A673 (cell line): ENCODE results near the gene RBM20. TPM values are rescaled to one million over a fixed set of nuclear protein-coding genes. Genes with fewer than 3 reads are reported as not detected.

Source experiments
- BruUV-seq: library from RNA; stranded (reverse); fragments of 400-500 nt; replicated peaks from 2 replicates; lab custom pipeline; 2021; lab: Mats Ljungman, UMichigan
- CTCF ChIA-PET: fragments of 300-600 bp; sonication (Branson Sonifier 250); formaldehyde crosslinking; loops from one replicate; lab custom pipeline; 2022; ENCODE audit warnings: antibody characterized with exemption; lab: Charles Lee
- POLR2A ChIA-PET: fragments of 300-600 bp; sonication (Branson Sonifier 250); formaldehyde crosslinking; loops from one replicate; lab custom pipeline; 2022; ENCODE audit warnings: antibody characterized with exemption; ENCODE audit not compliant: low non-redundant PET; lab: Charles Lee
- DNase-seq: peaks from one replicate; pipeline ENCODE4 v3.0.0-alpha.2; 2015; ENCODE audit warnings: low spot score
- H3K27ac ChIP-seq: fragments of 200-600 bp; sonication (generic); 2 replicates; pipeline ENCODE4 v1.5.1; 2016; ENCODE audit warnings: mixed run types, low read depth, mild to moderate bottlenecking, mixed read lengths, antibody characterized with exemption, low read length; ENCODE audit not compliant: poor library complexity, severe bottlenecking
- H3K27me3 ChIP-seq: fragments of 200-600 bp; sonication (generic); replicated peaks from 2 replicates; pipeline ENCODE4 v1.6.1; 2017; ENCODE audit warnings: mixed run types, low read depth, mild to moderate bottlenecking, mixed read lengths, antibody characterized with exemption, low read length; ENCODE audit not compliant: insufficient read depth, poor library complexity
- H3K36me3 ChIP-seq: fragments of 200-600 bp; sonication (generic); 2 replicates; pipeline ENCODE4 v1.6.1; 2016; ENCODE audit warnings: mixed run types, mild to moderate bottlenecking, mixed read lengths, antibody characterized with exemption, low read length; ENCODE audit not compliant: insufficient read depth, poor library complexity, severe bottlenecking
- H3K4me1 ChIP-seq: fragments of 200-600 bp; sonication (generic); 2 replicates; pipeline ENCODE4 v1.6.1; 2017; ENCODE audit warnings: mixed run types, mild to moderate bottlenecking, mixed read lengths, antibody characterized with exemption, low read length; ENCODE audit not compliant: insufficient read depth, poor library complexity, severe bottlenecking
- H3K4me3 ChIP-seq: fragments of 200-600 bp; sonication (generic); 2 replicates; pipeline ENCODE4 v1.5.1; 2016; ENCODE audit warnings: low read depth, mixed run types, mild to moderate bottlenecking, mixed read lengths, low read length; ENCODE audit not compliant: poor library complexity, severe bottlenecking
- H3K9me3 ChIP-seq: fragments of 200-600 bp; sonication (generic); 2 replicates; pipeline ENCODE4 v1.6.1; 2016; ENCODE audit warnings: mixed run types, low read depth, mild to moderate bottlenecking, mixed read lengths, antibody characterized with exemption, low read length; ENCODE audit not compliant: poor library complexity, severe bottlenecking
- EZH2 ChIP-seq: fragments of 200-600 bp; sonication (generic); IDR thresholded peaks from 2 replicates; pipeline ENCODE4 v1.6.1; 2017; ENCODE audit warnings: borderline replicate concordance, low read depth, mild to moderate bottlenecking, mixed read lengths, antibody characterized with exemption, low read length; ENCODE audit not compliant: poor library complexity, severe bottlenecking
- intact Hi-C: fragments of 100-400 bp; cut with micrococcal nuclease; formaldehyde crosslinking; loops from one replicate; pipeline ENCODE4 v1.10.0; 2022; ENCODE audit not compliant: unreplicated experiment
- total RNA-seq: library from RNA; stranded (reverse); gene quantifications from 2 replicates; pipeline ENCODE4 v1.2.3, GENCODE V29; 2021
- TF ChIP-seq, protein P1 (sequence below): fragments of 300-800, 200-600 bp; sonication (generic); conservative IDR thresholded peaks from 2 replicates; pipeline ENCODE4 v1.5.1; 2017; ENCODE audit warnings: low read depth, mild to moderate bottlenecking, antibody characterized with exemption, low read length, moderate library complexity, mixed read lengths

The RBM20 gene
- total RNA-seq, 1 experiment from 2014 or later = 1.3 TPM

DNA sequence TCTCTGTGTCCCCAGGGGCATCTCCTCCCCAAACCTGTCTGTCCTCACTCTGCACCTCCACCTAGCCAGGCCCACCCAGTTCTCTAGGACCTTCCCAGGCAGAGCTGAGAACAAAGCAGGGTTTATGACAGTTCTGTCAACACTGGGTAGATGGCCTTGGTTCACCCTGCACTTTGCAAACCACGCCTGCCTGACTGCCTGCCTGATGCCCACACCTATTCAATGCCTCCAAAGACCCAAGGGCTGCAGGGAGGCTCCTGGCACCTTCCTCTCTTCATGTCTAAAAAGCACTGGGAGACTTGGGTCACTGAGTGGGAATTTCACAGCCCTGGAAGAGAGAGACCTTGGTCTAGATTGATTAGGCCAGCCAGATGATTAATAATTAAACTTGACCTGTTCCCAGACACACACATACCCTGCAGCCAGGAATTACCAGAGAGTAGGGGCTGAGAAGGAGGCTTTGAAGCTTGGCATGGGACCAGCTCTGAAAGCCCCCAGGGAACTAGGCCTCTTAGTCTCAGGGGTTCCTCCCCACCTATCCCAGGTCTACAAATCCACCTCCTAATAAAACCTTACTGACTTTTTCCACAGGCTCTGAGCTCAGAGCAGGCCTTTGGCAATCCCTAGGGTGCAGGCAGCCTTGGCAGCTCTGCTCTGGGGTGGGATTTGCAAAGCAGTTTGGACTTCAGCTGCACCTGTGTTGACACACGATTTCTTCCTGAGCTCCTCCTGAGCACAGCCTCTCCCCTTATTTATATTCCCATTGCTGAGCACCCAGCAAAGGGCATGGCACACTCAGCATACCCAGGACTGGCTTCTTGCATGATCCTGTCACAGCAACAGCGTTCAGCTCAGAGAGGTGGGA lies 201.9 kb downstream of the RBM20 start:
- no peak for TF ChIP-seq EZH2
- TF ChIP-seq, protein P1, sequence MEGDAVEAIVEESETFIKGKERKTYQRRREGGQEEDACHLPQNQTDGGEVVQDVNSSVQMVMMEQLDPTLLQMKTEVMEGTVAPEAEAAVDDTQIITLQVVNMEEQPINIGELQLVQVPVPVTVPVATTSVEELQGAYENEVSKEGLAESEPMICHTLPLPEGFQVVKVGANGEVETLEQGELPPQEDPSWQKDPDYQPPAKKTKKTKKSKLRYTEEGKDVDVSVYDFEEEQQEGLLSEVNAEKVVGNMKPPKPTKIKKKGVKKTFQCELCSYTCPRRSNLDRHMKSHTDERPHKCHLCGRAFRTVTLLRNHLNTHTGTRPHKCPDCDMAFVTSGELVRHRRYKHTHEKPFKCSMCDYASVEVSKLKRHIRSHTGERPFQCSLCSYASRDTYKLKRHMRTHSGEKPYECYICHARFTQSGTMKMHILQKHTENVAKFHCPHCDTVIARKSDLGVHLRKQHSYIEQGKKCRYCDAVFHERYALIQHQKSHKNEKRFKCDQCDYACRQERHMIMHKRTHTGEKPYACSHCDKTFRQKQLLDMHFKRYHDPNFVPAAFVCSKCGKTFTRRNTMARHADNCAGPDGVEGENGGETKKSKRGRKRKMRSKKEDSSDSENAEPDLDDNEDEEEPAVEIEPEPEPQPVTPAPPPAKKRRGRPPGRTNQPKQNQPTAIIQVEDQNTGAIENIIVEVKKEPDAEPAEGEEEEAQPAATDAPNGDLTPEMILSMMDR = no peak
- Histone ChIP-seq H3K36me3 (no peaks in the 10 kb centered on the region), H3K9me3 (no peaks in the 10 kb centered on the region), H3K4me1 (no peaks in the 10 kb centered on the region), H3K4me3 (no peak overlapping the region), H3K27me3 (no peaks in the 10 kb centered on the region), H3K27ac (no peak overlapping the region)
- no TSS peak for BruUV-seq
- DNase-seq = no peak
- intact Hi-C loops = no loop called here
- POLR2A ChIA-PET = no interaction called here
- CTCF ChIA-PET = no interaction called here

DNA sequence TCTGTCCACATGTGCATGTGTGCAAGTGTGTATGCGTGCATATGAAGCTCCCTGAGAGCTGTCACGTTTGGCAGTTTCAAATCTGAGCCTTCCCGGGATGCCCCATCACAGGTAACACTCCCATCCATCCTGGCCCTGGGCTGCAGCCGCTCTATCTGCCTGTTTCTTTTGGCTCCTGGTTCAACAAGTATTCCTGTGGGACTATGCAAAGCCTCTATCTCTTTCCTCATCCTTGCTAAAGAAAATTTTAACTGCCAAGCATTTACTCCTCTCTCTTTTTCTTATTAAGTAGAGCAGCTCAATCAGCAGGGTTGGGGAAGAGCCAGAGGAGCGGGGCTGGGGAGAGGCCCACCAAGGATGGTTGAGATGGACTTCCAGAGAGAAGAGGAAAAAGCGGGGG lies 203.2 kb downstream of the RBM20 start:
- no peaks in the 10 kb centered on the region for H3K36me3 ChIP-seq
- no peak overlapping the region for H3K4me3 ChIP-seq
- H3K9me3 ChIP-seq = no peaks in the 10 kb centered on the region
- intact Hi-C loops = no loop called here
- H3K27ac ChIP-seq = no peak overlapping the region
- H3K4me1 ChIP-seq = no peaks in the 10 kb centered on the region
- CTCF ChIA-PET = no interaction called here
- TF ChIP-seq EZH2 = no peak
- TF ChIP-seq, protein P1 = no peak
- no peaks in the 10 kb centered on the region for H3K27me3 ChIP-seq
- POLR2A ChIA-PET = no interaction called here
- no TSS peak for BruUV-seq
- DNase-seq = no peak

DNA sequence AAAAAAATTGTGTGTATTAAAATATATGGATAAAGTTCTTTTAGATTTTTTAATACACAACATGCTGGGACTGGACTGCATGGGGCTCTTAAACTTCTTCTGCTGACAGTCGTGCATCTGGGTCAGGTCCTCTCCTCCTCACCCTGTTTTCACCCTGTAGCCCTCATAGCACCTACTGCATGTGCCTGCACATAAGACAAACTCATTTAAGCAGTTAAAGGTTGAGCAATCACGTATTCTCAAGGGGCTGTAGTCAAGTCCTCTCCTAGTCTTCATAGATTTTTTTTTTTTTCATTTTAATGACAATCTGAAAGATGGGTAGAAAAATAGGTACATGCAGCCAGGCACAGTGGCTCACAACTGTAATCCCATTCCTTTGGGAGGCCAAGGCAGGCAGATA lies 204.0 kb downstream of the RBM20 start:
- no TSS peak for BruUV-seq
- Histone ChIP-seq H3K9me3 (no peaks in the 10 kb centered on the region), H3K4me3 (no peak overlapping the region), H3K27ac (no peak overlapping the region), H3K36me3 (no peaks in the 10 kb centered on the region), H3K27me3 (no peaks in the 10 kb centered on the region), H3K4me1 (no peaks in the 10 kb centered on the region)
- CTCF ChIA-PET = no interaction called here
- no peak for DNase-seq
- intact Hi-C loops = no loop called here
- no peak for TF ChIP-seq EZH2
- TF ChIP-seq, protein P1 = no peak
- POLR2A ChIA-PET = no interaction called here
